SK-N-MC (cell line): ENCODE data around the gene TBC1D22A.

Experiments
- EZH2 ChIP-seq: fragments of 200-600 bp; sonication (generic); IDR thresholded peaks from one replicate; pipeline ENCODE4 v1.6.1; 2017; ENCODE audit warnings: antibody characterized with exemption
- POLR2AphosphoS5 ChIP-seq: IDR thresholded peaks from 2 replicates; pipeline ENCODE4 v1.6.1; 2012; ENCODE audit warnings: mild to moderate bottlenecking, low read depth, low read length, borderline replicate concordance

GRCh38 chr22:46731246-46732040 lies 31.0 kb upstream of the TBC1D22A start:
- TF ChIP-seq EZH2, result no peak
- no peak for TF ChIP-seq POLR2AphosphoS5
